ENCODE data around the gene RTKN2.

The RTKN2 gene

DNA sequence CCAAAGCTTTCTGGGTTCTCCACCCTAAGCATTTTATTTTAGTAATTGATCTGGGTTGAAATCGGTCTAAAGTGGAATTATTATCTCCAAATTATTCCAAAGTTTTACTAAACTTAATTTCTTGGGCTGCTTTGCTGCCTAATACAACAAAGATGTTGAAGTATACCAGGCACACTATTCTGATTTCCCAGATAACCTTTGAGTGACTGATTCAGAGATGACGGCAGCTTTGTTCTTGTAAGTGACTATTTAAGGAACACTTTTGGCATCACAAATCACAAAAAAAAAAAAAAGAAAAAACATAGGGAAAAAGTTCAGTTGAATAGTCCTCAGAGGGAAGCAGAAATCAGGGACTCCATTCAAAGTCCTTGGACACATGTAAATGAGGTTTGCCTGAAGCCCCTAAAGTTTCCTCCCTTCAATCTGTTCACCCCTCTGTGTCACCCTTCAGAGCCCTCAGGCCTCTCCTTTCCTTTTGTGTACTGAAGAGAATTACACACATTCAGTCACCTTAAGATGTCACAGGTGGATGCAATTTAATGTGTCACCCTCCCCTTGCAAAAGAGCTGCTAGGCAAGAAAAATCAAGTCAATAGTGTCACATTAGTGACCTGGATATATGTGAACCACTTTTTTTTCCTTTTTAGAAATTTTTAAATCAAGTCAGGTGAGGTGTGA is 81.5 kb downstream of the RTKN2 start:
- no peak for DNase-seq (ENCODE audit: low read depth)
- no peak overlapping the region for H3K4me3 ChIP-seq (ENCODE audit: low read length)
- TF ChIP-seq CTCF (conservative IDR thresholded peaks at IDR 0.05; ENCODE audit: low read depth, low read length) = no peak

GRCh38 chr10:62185919-62186692 is 82.5 kb downstream of the RTKN2 start:
- no peak overlapping the region for H3K4me3 ChIP-seq (ENCODE audit: low read length)
- DNase-seq (ENCODE audit: low read depth) = no peak
- no peak for TF ChIP-seq CTCF (conservative IDR thresholded peaks at IDR 0.05; ENCODE audit: low read depth, low read length)

- TF ChIP-seq CTCF (conservative IDR thresholded peaks at IDR 0.05; ENCODE audit: low read depth, low read length) = no peak
- no peak overlapping the region for H3K4me3 ChIP-seq (ENCODE audit: low read length)
- DNase-seq (ENCODE audit: low read depth) = peak; percentile 11
Observed at GRCh38 chr10:62183857-62184795, 84.5 kb downstream of the RTKN2 start.

- DNase-seq (ENCODE audit: low read depth) = no peak
- TF ChIP-seq CTCF (conservative IDR thresholded peaks at IDR 0.05; ENCODE audit: low read depth, low read length) = no peak
Observed at GRCh38 chr10:62183442-62183841, 85.2 kb downstream of the RTKN2 start.

GRCh38 chr10:62182595-62182994 is 86.0 kb downstream of the RTKN2 start:
- no peak overlapping the region for H3K4me3 ChIP-seq (ENCODE audit: low read length)
- DNase-seq (ENCODE audit: low read depth) = no peak
- no peak for TF ChIP-seq CTCF (conservative IDR thresholded peaks at IDR 0.05; ENCODE audit: low read depth, low read length)

More at GRCh38 chr10:62183442-62183841, 85.2 kb downstream of the RTKN2 start:
- no peak overlapping the region for H3K4me3 ChIP-seq (ENCODE audit: low read length)

GRCh38 chr10:62182171-62182570 is 86.5 kb downstream of the RTKN2 start:
- no peak for DNase-seq (ENCODE audit: low read depth)
- H3K4me3 ChIP-seq (ENCODE audit: low read length) = no peak overlapping the region
- TF ChIP-seq CTCF (conservative IDR thresholded peaks at IDR 0.05; ENCODE audit: low read depth, low read length) = no peak

Measured in retinal pigment epithelial cell (primary cell).